HG03342 (cell line): Measurements from ENCODE around the gene MRPL9.
"Not testable (repeated sequence)": the region's sequence is repeated elsewhere in the genome, so short reads cannot be mapped to it uniquely, and the experiment has no call there.

Source experiments
- ATAC-seq: cut with Tn5 transposase; IDR thresholded peaks from one replicate; pipeline ENCODE4 v1.9.1; 2021; ENCODE audit warnings: mild to moderate bottlenecking, moderate library complexity; ENCODE audit not compliant: unreplicated experiment

Gene MRPL9

DNA sequence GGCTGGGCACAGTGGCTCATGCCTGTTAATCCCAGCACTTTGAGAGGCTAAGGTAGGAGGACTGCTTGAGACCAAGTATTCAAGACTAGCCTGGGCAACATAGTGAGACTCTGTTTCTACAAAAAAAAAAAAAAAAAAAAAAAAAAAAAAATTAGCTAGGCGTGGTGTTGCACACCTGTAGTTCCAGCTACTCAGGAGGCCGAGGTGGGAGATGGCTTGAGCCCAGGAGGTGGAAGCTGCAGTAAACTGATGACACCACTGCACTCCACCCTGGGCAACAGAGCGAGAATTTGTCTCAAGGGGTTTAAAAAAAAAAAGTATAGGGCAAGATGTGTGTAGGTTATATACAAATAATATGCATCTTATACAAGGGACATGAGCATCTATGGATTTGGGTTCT, 24.4 kb upstream of the MRPL9 start:
- no peak for ATAC-seq

DNA sequence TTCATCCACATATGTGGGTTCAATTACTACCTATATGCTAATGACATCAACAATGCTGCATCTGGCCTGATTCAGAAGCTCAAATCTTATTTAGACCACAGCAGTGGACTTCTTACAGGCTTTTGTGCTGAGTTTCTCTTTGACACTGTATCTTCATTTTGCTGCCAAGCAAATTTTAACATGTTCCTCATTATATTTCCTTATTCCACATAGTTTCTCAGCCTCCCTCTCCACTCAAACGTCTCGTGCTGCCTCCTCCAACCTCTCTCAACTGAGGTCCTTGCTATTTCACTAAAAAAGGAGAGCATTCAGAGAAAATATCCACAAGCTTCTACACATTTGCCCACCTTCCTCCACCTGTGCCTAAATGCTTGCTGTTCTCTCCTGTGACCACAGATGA, 20.5 kb upstream of the MRPL9 start:
- no peak for ATAC-seq

DNA sequence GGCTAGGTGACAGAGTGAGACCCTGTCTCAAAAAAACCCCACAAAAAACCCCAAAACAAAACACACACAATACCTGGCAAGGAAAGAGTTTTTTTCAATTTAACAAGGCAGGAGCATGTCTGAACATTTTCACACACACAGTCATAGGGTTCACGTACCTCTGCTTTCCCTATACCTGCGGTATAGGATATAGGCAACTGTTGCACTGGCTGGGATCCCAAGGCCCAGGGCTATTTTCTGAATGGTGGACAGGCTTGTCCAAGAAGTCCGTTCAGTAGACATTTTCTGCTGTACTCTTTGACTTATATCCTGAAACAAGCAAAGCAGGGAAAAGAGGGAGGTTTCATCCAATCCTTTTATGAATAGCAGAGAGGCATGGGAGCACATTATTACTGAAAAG, 19.4 kb upstream of the MRPL9 start:
- ATAC-seq, result no peak

DNA sequence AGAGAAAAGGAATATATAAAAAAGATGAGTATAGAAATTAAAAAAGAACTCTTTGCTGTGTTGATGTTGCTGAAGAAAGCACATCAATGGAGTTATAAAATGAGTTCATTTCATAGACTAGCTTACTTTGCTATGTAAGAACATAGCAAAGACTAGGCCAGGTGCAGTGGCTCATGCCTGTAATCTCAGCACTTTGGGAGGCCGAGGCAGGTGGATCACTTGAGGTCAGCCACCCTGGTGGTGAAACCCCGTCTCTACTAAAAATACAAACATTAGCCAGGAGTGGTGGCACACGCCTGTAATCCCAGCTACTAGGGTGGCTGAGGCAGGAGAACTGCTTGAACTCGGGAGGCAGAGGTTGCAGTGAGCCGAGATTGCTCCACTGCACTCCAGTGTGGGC, 18.7 kb upstream of the MRPL9 start:
- ATAC-seq, result not testable (repeated sequence)

DNA sequence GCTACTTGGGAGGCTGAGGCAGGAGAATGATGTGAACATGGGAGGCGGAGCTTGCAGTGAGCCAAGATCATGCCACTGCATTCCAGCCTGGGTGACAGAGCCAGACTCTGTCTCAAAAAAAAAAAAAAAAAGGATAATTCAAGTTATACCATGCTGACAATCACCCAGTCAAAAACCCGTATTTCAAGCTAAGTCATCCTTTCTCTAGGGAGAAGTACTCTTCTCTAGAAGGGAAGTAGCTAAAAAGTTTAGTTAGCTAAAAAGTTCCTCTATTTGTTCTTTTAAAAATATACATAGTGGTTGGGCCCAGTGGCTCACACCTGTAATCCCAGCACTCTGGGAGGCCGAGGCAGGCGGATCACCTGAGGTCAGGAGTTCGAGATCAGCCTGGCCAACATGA, 17.4 kb upstream of the MRPL9 start:
- not testable (repeated sequence) for ATAC-seq

DNA sequence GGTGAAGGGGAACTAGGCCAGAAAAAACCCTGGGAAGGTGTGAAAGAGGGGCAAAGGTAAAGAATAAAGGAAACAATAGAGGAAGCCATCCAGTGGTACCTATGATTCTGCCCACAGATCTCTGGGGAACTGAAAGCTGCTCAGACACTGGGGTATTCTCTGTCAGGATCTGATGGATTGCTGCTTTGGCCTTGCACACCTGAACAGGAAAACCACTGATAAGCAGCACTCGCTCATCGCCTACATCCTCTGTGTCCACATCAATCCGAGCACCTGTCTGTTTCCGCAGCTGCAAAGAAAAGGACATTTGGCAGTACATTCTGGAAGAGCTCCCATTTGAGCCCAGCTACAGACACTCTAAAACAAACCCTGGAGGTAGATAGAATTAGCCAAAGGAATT, 16.6 kb upstream of the MRPL9 start:
- no peak for ATAC-seq

DNA sequence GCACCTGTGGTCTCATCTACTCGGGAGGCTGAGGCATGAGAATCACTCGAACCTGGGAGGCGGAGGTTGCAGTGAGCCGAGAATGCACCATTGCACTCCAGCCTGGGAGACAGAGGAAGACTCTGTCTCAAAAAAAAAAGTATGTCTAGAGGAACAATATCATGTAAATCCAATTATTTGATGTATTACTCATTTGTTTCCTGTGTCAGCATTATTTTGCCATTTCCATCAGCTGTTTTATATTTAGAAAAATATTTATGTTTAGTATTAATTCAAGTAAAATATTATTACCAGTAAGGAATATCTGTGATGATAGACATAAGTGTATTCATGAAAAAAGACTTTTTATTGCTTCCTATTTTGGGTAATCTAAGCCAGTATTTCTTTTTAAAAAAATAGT, 14.0 kb upstream of the MRPL9 start:
- ATAC-seq, result no peak

DNA sequence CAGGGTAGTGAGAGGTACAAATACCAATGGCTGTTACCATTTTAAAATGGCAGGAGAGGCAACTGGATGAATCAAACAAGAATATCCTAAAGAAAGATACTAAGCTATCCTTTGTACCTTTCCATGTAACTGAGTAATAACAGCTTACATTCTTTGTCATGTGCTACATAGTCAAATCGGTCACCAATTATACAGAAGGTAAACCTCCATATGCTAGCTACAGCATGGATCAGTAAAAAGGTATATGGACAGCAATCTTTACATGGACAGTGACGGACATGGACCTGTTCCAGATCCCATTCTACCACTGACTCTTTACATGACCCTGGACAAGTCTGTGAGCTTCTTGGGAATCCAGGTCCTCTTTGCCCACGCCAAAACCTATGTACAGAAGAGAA, 13.4 kb upstream of the MRPL9 start:
- no peak for ATAC-seq

DNA sequence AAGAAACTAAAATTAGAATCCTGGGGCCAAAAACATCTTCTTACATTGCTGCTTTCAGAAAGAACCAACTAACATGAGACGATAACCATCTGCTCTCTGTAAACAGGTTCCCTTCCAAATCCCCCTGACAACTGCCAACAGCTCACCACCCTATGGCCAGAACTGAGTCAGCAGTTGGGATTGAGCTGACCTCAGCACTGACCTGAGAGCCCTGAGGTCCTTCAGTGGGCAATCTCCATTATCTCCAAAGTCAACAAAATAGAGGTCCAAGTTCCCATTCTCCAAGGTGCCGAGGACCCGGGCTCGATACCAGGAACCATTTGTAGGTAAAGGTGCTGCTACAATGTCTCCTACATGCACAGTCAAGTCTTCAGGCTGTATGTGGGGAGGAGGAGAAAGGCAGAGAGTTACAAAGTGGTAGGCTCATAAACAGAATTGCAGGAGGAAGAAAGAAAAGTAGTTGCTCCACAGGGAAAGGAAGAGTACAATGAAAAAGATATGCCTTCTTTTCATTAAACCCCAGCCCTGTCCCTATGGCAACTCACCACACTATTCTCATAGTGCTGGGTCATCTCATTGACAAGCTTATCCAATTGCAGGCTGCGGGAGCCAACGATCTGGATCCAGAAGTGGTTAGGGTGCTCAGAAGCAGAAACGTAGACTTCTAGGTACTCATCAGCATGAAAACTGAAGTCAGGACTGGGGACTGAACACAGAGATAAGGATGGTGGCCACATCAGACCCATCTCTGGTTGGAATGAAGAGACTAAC, 12.8 kb upstream of the MRPL9 start:
- ATAC-seq, result no peak

DNA sequence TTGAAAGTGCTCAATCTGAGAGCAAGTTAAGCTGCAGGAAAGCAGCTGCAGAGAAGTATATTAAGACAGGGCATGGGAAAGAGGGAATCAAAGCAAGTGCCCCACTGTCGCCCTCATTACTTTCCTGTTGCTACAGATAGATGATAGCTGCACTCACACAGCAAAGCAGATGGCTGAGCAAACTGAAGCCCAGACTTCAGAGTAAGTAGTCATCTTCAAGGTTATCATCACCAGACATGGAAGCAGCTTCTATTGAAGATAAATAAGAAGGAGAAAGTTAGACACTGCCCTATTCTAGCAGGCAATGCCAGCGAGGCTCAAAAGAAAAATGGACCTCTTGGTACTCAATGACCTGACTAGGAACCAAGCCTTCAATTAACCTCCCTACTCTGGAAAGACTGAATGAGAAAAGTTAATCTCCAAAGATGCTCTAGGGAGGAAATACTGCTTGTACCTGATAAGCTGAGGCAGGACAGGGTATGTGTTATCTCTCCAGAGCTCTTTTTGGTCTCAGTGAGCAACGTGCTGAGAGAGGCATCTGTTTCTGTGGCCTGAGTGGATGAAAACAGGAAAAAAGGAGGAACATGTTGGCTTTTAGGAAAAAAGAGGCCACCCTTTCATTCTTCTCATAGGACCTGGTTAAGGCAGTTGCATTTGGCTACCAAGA, 11.1 kb upstream of the MRPL9 start:
- no peak for ATAC-seq

DNA sequence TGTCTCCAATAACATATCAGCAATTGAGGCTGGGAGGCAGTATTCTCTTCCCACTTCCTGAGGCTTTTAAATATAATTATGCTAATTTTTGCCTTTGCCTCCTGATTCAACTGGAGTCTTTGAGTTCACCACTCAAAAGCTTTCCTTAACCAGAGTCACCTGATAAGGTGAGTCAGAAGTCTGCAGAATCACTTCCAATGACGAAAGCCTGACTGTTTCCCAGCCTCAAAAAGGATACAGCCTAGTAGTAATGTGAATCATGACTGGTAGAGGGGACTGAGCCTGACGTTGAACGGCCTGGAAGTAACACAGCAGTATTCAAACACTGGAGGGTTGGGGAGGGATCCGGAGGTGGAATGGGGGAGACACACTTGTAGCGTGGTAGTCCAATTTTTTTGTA, 10.4 kb upstream of the MRPL9 start:
- ATAC-seq, result no peak

DNA sequence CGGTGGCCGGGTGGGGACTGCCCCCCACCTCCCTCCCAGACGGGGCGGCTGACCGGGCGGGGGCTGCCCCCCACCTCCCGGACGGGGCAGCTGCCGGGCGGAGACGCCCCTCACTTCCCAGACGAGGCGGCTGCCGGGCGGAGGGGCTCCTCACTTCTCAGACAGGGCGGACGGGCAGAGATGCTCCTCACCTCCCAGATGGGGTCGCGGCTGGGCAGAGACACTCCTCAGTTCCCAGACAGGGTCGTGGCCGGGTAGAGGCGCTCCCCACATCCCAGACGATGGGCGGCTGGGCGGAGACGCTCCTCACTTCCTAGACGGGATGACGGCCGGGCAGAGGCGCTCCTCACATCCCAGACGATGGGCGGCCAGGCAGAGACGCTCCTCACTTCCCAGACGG, 6.0 kb upstream of the MRPL9 start:
- not testable (repeated sequence) for ATAC-seq

DNA sequence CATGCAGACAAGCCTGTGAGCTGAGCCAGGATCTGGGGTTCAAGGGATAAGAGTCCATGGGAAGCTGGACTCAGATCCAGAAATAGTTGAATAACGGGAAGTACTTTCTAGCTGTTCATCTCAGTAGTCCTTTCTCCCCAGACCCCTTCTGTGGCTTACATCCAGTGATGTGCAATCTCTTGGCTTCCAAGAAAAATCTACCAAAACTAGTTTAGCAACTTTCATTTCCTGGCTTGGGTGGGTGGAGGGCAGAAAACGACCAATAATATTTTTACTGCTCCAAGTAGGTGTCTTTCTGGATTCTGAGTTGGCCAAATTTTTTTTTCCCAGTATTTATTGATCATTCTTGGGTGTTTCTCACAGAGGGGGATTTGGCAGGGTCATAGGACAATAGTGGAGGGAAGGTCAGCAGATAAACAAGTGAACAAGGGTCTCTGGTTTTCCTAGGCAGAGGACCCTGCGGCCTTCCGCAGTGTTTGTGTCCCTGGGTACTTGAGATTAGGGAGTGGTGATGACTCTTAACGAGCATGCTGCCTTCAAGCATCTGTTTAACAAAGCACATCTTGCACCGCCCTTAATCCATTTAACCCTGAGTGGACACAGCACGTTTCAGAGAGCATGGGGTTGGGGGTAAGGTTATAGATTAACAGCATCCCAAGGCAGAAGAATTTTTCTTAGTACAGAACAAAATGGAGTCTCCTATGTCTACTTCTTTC, 5.2 kb upstream of the MRPL9 start:
- not testable (repeated sequence) for ATAC-seq

DNA sequence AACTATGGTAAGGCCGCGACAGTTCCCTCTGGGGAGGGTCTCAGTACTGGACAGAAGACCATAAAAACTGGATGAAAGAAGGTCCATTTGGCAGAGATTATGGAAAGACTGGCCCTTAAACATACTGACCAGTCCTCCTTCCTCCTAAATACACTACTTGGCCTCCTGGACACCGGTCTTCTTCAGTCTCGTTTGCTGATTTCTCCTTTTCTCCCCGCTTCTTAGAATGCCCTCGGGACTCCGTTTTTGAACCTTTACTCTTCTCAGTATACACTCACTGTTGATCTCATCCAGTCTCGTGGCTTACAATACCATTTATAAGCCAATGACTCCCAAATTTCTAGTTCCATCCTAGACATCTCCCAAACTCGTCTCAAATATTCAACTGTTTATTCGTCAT, 694 bp upstream of the MRPL9 start:
- ATAC-seq, result no peak

DNA sequence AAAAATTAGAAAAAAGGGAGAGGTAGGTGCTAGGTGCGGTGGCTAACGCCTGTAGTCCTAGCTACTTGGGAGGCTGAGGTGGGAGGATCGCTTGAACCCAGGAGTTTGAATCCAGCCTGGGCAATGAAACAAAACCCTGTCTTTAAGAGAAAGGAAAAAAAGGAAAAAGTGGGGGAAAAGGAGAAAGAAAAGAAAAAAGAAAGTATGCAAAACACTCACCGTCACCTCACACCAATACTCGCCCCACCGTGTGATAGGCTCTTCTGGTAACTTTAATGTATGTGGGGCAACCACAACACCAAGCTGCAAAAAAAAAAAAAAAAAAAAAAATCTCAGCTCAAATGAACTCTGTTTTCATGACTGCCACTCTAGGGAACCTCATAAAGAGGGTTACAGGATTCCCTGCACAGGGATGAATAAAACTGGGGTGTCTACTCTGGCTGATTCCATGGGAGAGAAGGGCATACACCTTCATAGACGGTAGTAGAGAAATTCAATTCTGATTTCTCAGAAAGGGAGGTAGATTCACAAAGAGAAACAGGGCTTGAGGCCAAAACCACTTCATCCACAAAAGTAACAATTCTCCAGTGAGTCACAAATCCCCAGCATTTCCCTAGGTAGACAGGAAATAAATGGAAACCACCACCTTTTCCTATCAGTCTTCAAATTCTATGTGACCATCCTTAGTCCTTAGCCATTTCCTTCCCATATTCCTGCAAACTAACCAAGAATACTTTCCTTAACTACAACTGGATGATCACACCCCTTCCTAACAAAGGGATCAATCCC, 2.5 kb downstream of the MRPL9 start:
- ATAC-seq, result no peak

DNA sequence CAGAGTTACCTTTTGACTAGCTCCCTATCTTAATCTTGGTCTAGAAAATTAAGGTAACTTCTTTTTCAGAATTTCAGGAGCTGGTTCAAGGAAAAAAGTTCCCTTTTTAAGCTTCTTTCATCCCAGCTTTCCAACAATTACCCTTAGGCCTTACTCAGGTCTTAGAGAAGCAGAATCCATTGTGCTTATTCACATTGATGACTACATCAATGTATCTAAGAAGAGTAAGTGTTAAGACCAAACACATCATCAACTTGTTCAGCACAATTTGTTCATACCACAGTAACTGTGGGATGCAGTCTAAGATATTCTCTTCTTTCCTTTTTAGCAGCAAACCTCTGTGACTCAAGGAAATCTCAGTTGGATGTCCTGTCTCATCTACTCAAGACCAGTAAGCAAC, 4.1 kb downstream of the MRPL9 start:
- ATAC-seq, result no peak

DNA sequence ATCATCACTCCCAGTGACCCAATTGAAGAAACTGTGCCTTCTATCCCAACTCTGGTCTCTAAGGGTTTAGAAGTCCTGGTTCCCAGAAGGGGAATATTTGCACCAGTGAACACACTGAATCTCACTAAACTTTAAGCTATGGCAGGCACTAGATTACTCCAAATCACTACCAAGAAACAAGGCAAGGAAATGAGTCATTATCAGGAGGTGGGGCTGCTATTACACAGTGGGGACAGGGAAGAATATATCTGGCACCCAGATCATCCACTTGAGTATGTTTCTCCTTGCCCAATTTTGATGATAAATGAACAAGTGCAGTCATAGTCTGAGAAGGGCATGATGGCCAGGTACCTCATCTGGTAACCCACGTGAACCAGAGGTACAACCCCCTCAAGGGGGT, 7.0 kb downstream of the MRPL9 start:
- ATAC-seq, result no peak

DNA sequence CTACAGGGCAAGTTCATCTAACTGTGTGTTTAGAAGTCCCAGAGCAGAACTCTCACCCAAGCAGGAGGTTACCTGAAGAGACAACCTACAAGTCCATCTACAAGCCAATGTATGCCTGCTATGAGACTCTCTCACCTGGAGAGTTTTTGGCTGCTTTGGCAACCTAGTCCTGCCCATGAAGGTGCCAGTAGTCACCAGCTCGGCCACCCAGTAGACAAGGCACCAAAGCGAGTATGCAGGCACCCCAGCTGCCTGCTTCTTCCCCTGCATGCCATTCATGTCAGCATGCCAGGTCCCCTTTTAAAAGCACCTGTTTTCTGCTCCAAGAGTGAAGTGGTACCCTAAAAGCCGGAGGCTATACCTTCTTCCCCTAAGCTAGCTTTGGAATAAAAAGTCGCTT, 21.8 kb downstream of the MRPL9 start:
- ATAC-seq, result no peak

DNA sequence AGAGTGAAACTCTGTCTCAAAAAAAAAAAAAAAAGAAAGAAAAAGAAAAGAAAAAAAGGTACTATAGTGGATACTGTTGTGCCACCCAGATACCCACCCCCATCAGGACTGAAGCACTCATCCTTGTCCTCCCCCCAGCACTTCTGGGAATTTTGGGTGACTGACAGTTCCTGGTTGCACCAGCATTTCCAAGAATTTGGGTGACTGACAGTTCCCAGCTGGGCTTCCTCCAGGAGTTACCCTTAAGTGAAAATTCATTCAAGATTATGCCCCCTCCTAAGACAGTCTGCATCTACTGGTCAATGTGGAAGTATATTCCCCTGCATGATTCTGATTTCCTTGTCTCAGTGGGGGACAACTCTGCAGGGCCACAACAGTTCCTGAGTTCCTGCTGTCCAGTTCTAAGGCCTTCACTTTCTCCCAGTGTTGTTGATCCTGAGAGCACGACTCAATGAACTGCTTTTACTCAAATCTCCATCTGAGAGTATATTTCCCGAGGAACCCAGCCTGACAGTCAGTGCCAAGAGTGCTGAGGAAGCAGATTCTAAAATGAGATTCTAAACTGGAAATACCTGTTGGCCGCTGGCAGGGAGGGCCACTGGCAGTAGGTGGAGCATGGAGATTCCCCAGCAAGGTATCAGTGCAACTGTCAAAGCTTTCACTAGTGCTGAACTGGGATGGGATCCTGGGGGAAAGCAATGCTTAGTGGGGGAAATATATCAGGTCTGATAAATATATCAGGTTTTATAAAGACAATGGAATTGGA, 23.5 kb downstream of the MRPL9 start:
- ATAC-seq, result no peak

DNA sequence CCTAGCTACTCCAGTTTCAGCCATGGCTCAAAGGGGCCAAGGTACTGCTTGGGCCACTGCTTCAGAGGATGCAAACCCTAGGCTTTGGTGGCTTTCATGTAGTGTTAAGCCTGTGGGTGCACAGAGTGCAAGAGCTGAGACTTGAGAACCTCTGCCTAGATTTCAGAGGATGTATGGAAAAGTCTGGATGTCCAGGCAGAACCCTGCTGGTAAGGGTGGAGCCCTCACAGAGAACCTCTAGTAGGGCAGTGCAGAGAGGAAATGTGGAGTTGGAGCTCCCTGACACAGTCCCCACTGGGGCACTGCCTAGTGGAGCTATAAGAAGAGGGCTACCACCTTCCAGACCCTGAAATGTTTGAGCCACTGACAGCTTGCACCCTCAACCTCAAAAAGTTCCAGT, 25.8 kb downstream of the MRPL9 start:
- ATAC-seq, result no peak

DNA sequence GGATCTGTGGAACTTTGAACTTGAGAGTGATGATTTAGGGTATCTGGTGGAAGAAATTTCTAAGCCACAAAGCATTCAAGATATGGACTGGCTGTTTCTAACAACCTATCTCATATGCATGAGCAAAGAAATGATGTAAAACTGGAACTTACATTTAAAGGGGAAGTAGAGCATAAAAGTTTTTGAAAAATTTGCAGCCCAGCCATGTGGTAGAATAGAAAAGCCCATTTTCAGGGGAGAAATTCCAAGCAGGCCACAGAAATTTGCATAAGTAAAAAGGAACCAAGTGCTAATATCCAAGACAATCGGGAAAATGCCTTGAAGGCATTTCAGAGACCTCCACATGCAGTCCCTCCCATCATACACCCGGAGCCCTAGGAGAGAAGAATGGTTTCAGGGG, 26.3 kb downstream of the MRPL9 start:
- no peak for ATAC-seq
